ENCODE data around the gene EN2.

EN2 gene

GRCh38 chr7:155461631-155462030, 3.7 kb downstream of the EN2 start:
- DNase-seq: no peak
- Mint-ChIP-seq H3K27ac (no peak overlapping the region), H3K9me3 (no peaks in the 10 kb centered on the region), H3K36me3 (no peaks in the 10 kb centered on the region), H3K27me3 (peaks cover 96% of the 10 kb centered on the region), H3K4me3 (no peak overlapping the region), H3K4me1 (peaks cover 16% of the 10 kb centered on the region)
- CTCF ChIA-PET: no interaction called here

GRCh38 chr7:155462163-155462735, 4.3 kb downstream of the EN2 start:
- H3K27ac Mint-ChIP-seq: no peak overlapping the region
- H3K9me3 Mint-ChIP-seq: no peaks in the 10 kb centered on the region
- DNase-seq: no peak
- CTCF ChIA-PET: interaction anchor here (0.6 to 1.2 kb wide), 2 partner anchors 82 to 807 kb away, joined by 3 to 4 read pairs; no protein-coding TSS in a partner anchor
- H3K4me3 Mint-ChIP-seq: no peak overlapping the region
- H3K36me3 Mint-ChIP-seq: no peaks in the 10 kb centered on the region
- peaks cover 11% of the 10 kb centered on the region for H3K4me1 Mint-ChIP-seq
- peaks cover 96% of the 10 kb centered on the region for H3K27me3 Mint-ChIP-seq

GRCh38 chr7:155463114-155463811, 5.3 kb downstream of the EN2 start:
- H3K9me3 Mint-ChIP-seq: no peaks in the 10 kb centered on the region
- peaks cover 11% of the 10 kb centered on the region for H3K4me1 Mint-ChIP-seq

GRCh38 chr7:155464183-155464582, 6.3 kb downstream of the EN2 start:
- Mint-ChIP-seq H3K9me3 (no peaks in the 10 kb centered on the region), H3K27ac (no peak overlapping the region), H3K4me3 (no peak overlapping the region)

More at GRCh38 chr7:155463114-155463811, 5.3 kb downstream of the EN2 start:
- Mint-ChIP-seq H3K36me3 (no peaks in the 10 kb centered on the region), H3K4me3 (no peak overlapping the region), H3K27ac (no peak overlapping the region), H3K27me3 (peaks cover 99% of the 10 kb centered on the region)
- CTCF ChIA-PET: interaction anchor here (0.6 to 1.2 kb wide), 2 partner anchors 83 to 808 kb away, joined by 3 to 4 read pairs; no protein-coding TSS in a partner anchor
- no peak for DNase-seq

GRCh38 chr7:155464948-155465739, 7.2 kb downstream of the EN2 start:
- H3K4me3 Mint-ChIP-seq: no peak overlapping the region
- H3K27ac Mint-ChIP-seq: no peak overlapping the region
- CTCF ChIA-PET: interaction anchor here (0.8 to 1.1 kb wide), 2 partner anchors 10 to 18 kb away, joined by 3 read pairs; no protein-coding TSS in a partner anchor

More at GRCh38 chr7:155464183-155464582, 6.3 kb downstream of the EN2 start:
- Mint-ChIP-seq H3K4me1 (peaks cover 10% of the 10 kb centered on the region), H3K27me3 (peaks cover 100% of the 10 kb centered on the region), H3K36me3 (no peaks in the 10 kb centered on the region)
- DNase-seq: no peak
- CTCF ChIA-PET: no interaction called here

GRCh38 chr7:155465761-155466141, 7.8 kb downstream of the EN2 start:
- H3K36me3 Mint-ChIP-seq: no peaks in the 10 kb centered on the region

More at GRCh38 chr7:155464948-155465739, 7.2 kb downstream of the EN2 start:
- DNase-seq: no peak
- Mint-ChIP-seq H3K27me3 (peaks cover 100% of the 10 kb centered on the region), H3K9me3 (no peaks in the 10 kb centered on the region), H3K36me3 (no peaks in the 10 kb centered on the region), H3K4me1 (peaks cover 9% of the 10 kb centered on the region)

GRCh38 chr7:155466142-155466813, 8.3 kb downstream of the EN2 start:
- CTCF ChIA-PET: interaction anchor here (0.8 to 1.1 kb wide), 2 partner anchors 11 to 19 kb away, joined by 3 read pairs; no protein-coding TSS in a partner anchor
- H3K27ac Mint-ChIP-seq: peak overlapping the region; percentile 49
- DNase-seq: no peak
- peaks cover 10% of the 10 kb centered on the region for H3K4me1 Mint-ChIP-seq
- no peaks in the 10 kb centered on the region for H3K9me3 Mint-ChIP-seq
- H3K36me3 Mint-ChIP-seq: no peaks in the 10 kb centered on the region
- peaks cover 100% of the 10 kb centered on the region for H3K27me3 Mint-ChIP-seq
- H3K4me3 Mint-ChIP-seq: no peak overlapping the region

More at GRCh38 chr7:155465761-155466141, 7.8 kb downstream of the EN2 start:
- no peak overlapping the region for H3K4me3 Mint-ChIP-seq
- peaks cover 100% of the 10 kb centered on the region for H3K27me3 Mint-ChIP-seq
- DNase-seq: no peak
- no peak overlapping the region for H3K27ac Mint-ChIP-seq
- H3K9me3 Mint-ChIP-seq: no peaks in the 10 kb centered on the region
- CTCF ChIA-PET: interaction anchor here (0.8 to 1.1 kb wide), 2 partner anchors 11 to 19 kb away, joined by 3 read pairs; no protein-coding TSS in a partner anchor
- peaks cover 9% of the 10 kb centered on the region for H3K4me1 Mint-ChIP-seq

GRCh38 chr7:155466814-155467733, 9.1 kb downstream of the EN2 start:
- Mint-ChIP-seq H3K9me3 (no peaks in the 10 kb centered on the region), H3K27me3 (peaks cover 100% of the 10 kb centered on the region), H3K36me3 (no peaks in the 10 kb centered on the region), H3K4me3 (no peak overlapping the region), H3K4me1 (peaks cover 11% of the 10 kb centered on the region), H3K27ac (peak overlapping the region; percentile 49)
- CTCF ChIA-PET: no interaction called here
- DNase-seq: peak; percentile 43

- no peak for DNase-seq
- Mint-ChIP-seq H3K4me3 (no peak overlapping the region), H3K9me3 (no peaks in the 10 kb centered on the region), H3K27ac (no peak overlapping the region), H3K27me3 (peaks cover 100% of the 10 kb centered on the region), H3K36me3 (no peaks in the 10 kb centered on the region), H3K4me1 (peaks cover 11% of the 10 kb centered on the region)
- CTCF ChIA-PET: no interaction called here
Observed at GRCh38 chr7:155467846-155468784, 10.2 kb downstream of the EN2 start.

GRCh38 chr7:155468785-155469148, 10.8 kb downstream of the EN2 start:
- CTCF ChIA-PET: no interaction called here
- no peak for DNase-seq
- H3K9me3 Mint-ChIP-seq: no peaks in the 10 kb centered on the region
- H3K27ac Mint-ChIP-seq: no peak overlapping the region
- H3K4me3 Mint-ChIP-seq: no peak overlapping the region
- H3K4me1 Mint-ChIP-seq: peaks cover 11% of the 10 kb centered on the region
- H3K36me3 Mint-ChIP-seq: no peaks in the 10 kb centered on the region
- H3K27me3 Mint-ChIP-seq: peaks cover 100% of the 10 kb centered on the region

GRCh38 chr7:155469311-155470185, 11.6 kb downstream of the EN2 start:
- Mint-ChIP-seq H3K36me3 (no peaks in the 10 kb centered on the region), H3K9me3 (no peaks in the 10 kb centered on the region), H3K4me1 (peaks cover 11% of the 10 kb centered on the region), H3K27me3 (peaks cover 100% of the 10 kb centered on the region), H3K27ac (peak overlapping the region; percentile 78), H3K4me3 (no peak overlapping the region)
- CTCF ChIA-PET: no interaction called here
- DNase-seq: no peak

- Mint-ChIP-seq H3K4me1 (peaks cover 6% of the 10 kb centered on the region), H3K36me3 (no peaks in the 10 kb centered on the region), H3K9me3 (no peaks in the 10 kb centered on the region), H3K4me3 (no peak overlapping the region), H3K27ac (no peak overlapping the region), H3K27me3 (peaks cover 100% of the 10 kb centered on the region)
- no peak for DNase-seq
- CTCF ChIA-PET: interaction anchor here (0.6 kb wide), 1 partner anchor 65 kb away, joined by 3 read pairs; no protein-coding TSS in a partner anchor
Observed at GRCh38 chr7:155470186-155470487, 12.2 kb downstream of the EN2 start.
